Ishikawa (cell line): ENCODE measurements around the gene THRA.
A peak's percentile ranks its signal among the peaks of the same experiment; 100 is the strongest.

ENCODE experiments used
- CEBPB ChIP-seq: IDR thresholded peaks from 2 replicates; pipeline ENCODE4 v1.6.1; 2012
- CREB1 ChIP-seq: IDR thresholded peaks from 2 replicates; pipeline ENCODE4 v1.6.1; 2012; ENCODE audit warnings: low read depth
- EGR1 ChIP-seq: IDR thresholded peaks from 2 replicates; pipeline ENCODE4 v1.6.1; 2012
- EP300 ChIP-seq: IDR thresholded peaks from 2 replicates; pipeline ENCODE4 v1.6.1; 2012; ENCODE audit warnings: borderline replicate concordance
- FOXM1 ChIP-seq: IDR thresholded peaks from 2 replicates; pipeline ENCODE4 v1.6.1; 2012; ENCODE audit warnings: low read depth, borderline replicate concordance
- NFIC ChIP-seq: IDR thresholded peaks from 2 replicates; pipeline ENCODE4 v1.6.1; 2012
- RAD21 ChIP-seq: IDR thresholded peaks from 2 replicates; pipeline ENCODE4 v1.6.1; 2012; ENCODE audit warnings: low read depth
- TAF1 ChIP-seq: IDR thresholded peaks from 2 replicates; pipeline ENCODE4 v1.6.1; 2012; ENCODE audit warnings: low read depth, mild to moderate bottlenecking
- TCF12 ChIP-seq: IDR thresholded peaks from 2 replicates; pipeline ENCODE4 v1.6.1; 2012; ENCODE audit warnings: low read depth
- TEAD4 ChIP-seq: IDR thresholded peaks from 2 replicates; pipeline ENCODE4 v1.6.1; 2012
- YY1 ChIP-seq: IDR thresholded peaks from 2 replicates; pipeline ENCODE4 v1.6.1; 2012; ENCODE audit warnings: low read depth
- ZBTB7A ChIP-seq: IDR thresholded peaks from 2 replicates; pipeline ENCODE4 v1.6.1; 2012; ENCODE audit warnings: low read depth
- TF ChIP-seq, protein P1 (sequence below): IDR thresholded peaks from 2 replicates; pipeline ENCODE4 v1.6.1; 2012
- TF ChIP-seq, protein P2 (sequence below): IDR thresholded peaks from 2 replicates; pipeline ENCODE4 v1.6.1; 2012
- TF ChIP-seq, protein P3 (sequence below): IDR thresholded peaks from 2 replicates; pipeline ENCODE4 v1.6.1; 2012; ENCODE audit warnings: low read depth, mild to moderate bottlenecking

The THRA gene

DNA sequence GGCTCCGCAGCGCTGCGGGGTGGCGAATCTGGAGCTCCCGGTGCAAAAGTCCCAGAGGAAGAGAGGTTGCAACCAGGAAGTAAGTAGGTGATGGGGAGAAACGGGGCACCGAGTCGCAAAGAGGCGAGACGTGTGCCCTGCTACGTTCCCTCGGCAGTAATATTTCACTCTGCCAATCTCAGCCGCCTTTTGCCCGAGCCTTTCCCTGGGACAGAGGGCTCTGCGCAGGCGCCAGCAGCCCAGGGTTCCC, 37.6 kb downstream of the THRA start, which contains the start of gene NR1D1:
NR1D1 (minus strand) TSS at position 171 of the 250 bp plus-strand sequence. CDS start 495 bp downstream, outside the sequence.
- TF ChIP-seq TEAD4 (no peak), ZBTB7A (no peak), YY1 (no peak), RAD21 (no peak), TCF12 (no peak), CREB1 (no peak), NFIC (no peak), EP300 (no peak), CEBPB (no peak), EGR1 (no peak), FOXM1 (no peak), TAF1 (no peak)
- TF ChIP-seq, protein P1, sequence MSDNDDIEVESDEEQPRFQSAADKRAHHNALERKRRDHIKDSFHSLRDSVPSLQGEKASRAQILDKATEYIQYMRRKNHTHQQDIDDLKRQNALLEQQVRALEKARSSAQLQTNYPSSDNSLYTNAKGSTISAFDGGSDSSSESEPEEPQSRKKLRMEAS, result no peak
- TF ChIP-seq, protein P2, sequence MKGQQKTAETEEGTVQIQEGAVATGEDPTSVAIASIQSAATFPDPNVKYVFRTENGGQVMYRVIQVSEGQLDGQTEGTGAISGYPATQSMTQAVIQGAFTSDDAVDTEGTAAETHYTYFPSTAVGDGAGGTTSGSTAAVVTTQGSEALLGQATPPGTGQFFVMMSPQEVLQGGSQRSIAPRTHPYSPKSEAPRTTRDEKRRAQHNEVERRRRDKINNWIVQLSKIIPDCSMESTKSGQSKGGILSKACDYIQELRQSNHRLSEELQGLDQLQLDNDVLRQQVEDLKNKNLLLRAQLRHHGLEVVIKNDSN, result no peak
- TF ChIP-seq, protein P3, sequence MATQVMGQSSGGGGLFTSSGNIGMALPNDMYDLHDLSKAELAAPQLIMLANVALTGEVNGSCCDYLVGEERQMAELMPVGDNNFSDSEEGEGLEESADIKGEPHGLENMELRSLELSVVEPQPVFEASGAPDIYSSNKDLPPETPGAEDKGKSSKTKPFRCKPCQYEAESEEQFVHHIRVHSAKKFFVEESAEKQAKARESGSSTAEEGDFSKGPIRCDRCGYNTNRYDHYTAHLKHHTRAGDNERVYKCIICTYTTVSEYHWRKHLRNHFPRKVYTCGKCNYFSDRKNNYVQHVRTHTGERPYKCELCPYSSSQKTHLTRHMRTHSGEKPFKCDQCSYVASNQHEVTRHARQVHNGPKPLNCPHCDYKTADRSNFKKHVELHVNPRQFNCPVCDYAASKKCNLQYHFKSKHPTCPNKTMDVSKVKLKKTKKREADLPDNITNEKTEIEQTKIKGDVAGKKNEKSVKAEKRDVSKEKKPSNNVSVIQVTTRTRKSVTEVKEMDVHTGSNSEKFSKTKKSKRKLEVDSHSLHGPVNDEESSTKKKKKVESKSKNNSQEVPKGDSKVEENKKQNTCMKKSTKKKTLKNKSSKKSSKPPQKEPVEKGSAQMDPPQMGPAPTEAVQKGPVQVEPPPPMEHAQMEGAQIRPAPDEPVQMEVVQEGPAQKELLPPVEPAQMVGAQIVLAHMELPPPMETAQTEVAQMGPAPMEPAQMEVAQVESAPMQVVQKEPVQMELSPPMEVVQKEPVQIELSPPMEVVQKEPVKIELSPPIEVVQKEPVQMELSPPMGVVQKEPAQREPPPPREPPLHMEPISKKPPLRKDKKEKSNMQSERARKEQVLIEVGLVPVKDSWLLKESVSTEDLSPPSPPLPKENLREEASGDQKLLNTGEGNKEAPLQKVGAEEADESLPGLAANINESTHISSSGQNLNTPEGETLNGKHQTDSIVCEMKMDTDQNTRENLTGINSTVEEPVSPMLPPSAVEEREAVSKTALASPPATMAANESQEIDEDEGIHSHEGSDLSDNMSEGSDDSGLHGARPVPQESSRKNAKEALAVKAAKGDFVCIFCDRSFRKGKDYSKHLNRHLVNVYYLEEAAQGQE, result no peak

DNA sequence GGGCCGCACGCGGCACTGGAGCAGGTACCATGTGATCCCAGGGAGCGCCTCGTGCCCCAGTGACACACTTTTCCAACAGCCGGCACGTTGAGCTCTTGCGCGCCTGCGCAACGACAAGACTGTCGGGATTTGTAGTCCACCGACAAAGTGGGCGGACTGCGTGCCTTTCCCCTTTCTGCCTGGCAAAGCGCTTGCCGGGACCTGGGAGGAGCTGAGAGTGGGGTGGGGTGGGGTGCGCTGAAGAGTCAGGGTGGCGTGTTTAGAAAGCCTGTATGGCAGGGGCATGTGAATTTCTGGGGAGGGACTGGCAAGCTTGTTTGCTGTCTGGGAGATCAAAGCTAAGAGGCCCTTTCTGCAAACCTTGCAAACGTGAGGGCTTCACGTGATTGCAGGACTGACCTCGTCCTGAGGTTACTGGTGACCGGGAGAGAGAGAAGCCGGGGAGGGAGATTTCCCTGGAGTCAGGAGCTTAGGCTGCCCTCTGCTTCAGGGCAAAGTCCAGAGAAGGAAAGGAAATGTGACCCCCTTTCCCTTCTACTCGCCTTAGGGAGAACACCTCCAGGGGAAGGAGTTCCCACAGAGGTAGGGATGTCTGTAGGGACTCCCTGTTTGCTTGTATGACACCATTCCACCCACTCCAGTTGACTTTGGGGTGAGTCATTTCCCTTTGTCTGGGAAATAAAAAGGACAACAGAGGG, 38.1 kb downstream of the THRA start:
- TF ChIP-seq TCF12, result peak; percentile 43; the same call in 1 of the 2 replicates
- peak; percentile 28; the same call in 1 of the 2 replicates for TF ChIP-seq TEAD4
- TF ChIP-seq, protein P2, result peak; percentile 93
- TF ChIP-seq, protein P1, result peak; percentile 100
- TF ChIP-seq TAF1, result peak; percentile 37; the same call in 1 of the 2 replicates
- no peak for TF ChIP-seq NFIC
- no peak for TF ChIP-seq EGR1
- TF ChIP-seq CREB1, result no peak

DNA sequence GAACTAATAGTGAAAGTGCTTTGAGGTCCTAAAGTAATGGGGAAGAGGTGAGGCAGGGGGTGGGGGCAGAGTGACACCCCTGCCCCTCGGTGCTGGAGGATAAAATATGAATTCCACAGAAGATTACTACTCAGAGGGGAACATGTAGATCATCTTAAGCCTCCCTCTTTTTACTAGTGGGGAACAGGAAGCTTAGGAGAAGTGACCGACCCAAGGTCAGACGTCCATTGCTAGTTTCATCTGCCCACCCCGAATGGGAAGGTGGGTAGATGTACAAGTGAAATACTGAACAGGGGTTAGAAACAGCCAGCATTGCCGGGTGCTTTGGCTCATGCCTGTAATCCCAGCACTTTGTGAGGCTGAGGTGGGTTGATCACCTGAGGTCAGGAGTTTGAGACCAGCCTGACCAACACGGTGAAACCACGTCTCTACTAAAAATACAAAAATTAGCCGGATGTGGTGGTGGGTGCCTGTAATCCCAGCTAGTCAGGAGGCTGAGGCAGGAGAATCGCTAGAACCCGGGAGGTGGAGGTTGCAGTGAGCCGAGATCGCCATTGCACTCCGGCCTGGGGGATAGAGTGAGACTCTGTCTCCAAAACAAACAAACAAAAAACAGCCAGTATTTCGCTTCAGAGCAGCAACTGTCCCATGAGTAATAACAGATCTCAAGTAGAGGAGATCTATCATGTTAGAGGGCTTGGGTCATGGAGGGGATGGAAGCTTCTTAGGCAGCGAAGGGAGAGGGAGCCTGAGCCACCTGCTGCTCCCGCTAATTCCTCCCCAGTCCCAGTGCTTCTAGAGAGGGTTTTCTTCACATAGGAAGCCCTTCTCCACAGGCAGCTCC, 38.8 kb downstream of the THRA start:
- TF ChIP-seq TCF12 (no peak), TEAD4 (no peak), FOXM1 (no peak)

DNA sequence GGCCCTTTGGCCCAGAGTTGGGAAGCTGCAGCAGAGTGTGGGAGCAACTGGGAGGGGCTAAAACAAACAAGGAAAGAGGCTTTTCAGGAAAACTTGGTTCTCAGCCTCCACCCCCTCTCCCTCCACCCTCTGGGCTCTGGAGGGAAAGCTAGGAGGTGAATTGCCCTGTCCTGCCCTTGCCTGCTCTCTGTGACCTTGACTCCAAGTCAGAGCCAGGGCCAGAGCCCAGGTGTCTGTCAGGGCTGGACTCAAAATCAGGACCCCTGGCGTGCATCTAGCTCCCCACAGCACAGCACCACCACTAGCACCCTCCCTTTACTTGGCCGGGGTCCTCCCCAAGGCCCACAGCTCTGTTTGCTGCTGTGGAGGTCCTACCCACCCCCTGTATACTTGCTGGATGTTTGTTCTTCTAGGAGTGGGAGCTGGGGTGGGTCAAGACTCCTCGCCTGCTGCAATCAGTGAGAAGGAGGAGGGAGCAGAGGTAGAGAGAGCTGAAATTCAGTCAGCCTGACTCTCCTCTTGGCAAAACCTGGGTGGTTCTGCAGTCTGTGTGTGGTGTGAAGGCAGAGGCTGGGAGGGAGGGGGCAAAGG, 40.4 kb downstream of the THRA start:
- TF ChIP-seq EP300 (no peak), TAF1 (no peak), NFIC (no peak), YY1 (no peak), TEAD4 (no peak), CEBPB (no peak), FOXM1 (no peak), EGR1 (no peak), RAD21 (no peak), CREB1 (no peak)
- TF ChIP-seq, protein P2, result no peak
- TF ChIP-seq, protein P3, result no peak

DNA sequence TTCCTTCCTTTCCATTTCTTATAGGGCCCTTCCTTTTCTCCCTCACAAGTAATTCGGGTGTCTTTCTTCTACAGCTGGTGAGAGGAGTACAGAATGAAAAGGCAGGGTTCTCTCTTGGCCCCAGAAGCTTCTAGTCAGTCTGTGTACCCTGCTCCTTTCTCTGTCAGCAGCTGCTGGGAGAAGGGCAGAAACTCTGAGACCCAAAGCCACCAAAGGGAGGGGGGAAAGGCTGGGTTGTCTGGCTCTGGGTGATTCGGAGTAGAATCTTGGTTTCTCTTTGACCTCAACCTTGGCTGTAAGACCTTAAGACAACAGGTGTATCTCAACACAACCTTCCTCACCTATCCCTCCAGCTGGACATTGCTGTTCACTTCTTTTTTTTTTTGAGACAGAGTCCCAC, 40.9 kb downstream of the THRA start:
- no peak for TF ChIP-seq FOXM1
